Activated naive CD4-positive, alpha-beta T cell treated with anti-CD3 and anti-CD28 coated beads, Interleukin-2, amount 50 U/mL, for 24 hours (primary cell): Measurements from ENCODE around the gene OR5D18.
"Not testable (repeated sequence)": the region's sequence is repeated elsewhere in the genome, so short reads cannot be mapped to it uniquely, and the experiment has no call there.

Source experiments
- H3K27ac Mint-ChIP-seq: one replicate; pipeline ENCODE4 v1.8.0; 2021; ENCODE audit warnings: mild to moderate bottlenecking, mixed read lengths
- H3K27me3 Mint-ChIP-seq: one replicate; pipeline ENCODE4 v1.8.0; 2021; ENCODE audit warnings: mixed read lengths
- H3K36me3 Mint-ChIP-seq: one replicate; pipeline ENCODE4 v1.8.0; 2021; ENCODE audit warnings: mixed read lengths
- H3K4me1 Mint-ChIP-seq: one replicate; pipeline ENCODE4 v1.8.0; 2021; ENCODE audit warnings: mixed read lengths
- H3K4me3 Mint-ChIP-seq: one replicate; pipeline ENCODE4 v1.8.0; 2021; ENCODE audit warnings: mild to moderate bottlenecking, mixed read lengths
- H3K9me3 Mint-ChIP-seq: one replicate; pipeline ENCODE4 v1.8.0; 2021; ENCODE audit warnings: mixed read lengths

Gene OR5D18

DNA sequence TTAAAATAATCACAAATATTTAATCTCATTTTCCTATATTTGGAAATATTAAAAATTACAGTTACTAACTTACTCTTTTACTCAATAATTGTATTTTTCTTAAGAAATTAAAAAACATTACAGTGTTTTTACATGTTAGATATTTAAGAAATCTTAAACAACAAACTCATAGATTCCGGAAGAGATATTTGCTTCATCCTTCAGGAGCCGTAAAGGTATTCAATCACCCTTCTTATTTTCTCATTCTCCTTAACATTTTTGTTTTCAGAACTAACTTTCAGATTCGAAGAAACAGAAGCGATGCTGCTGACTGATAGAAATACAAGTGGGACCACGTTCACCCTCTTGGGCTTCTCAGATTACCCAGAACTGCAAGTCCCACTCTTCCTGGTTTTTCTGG is at the start of gene OR5D18:
OR5D18 (plus strand) TSS at position 301 of the 400 bp plus-strand sequence; CDS start at position 301, 0 bp downstream.
- peaks cover 20% of the 10 kb centered on the region for H3K9me3 Mint-ChIP-seq
- no peaks in the 10 kb centered on the region for H3K36me3 Mint-ChIP-seq
- no peaks in the 10 kb centered on the region for H3K4me1 Mint-ChIP-seq
- H3K4me3 Mint-ChIP-seq = no peak within 1 kb of the TSS
- no peak within 1 kb of the TSS for H3K27ac Mint-ChIP-seq
- no peaks in the 10 kb centered on the region for H3K27me3 Mint-ChIP-seq

DNA sequence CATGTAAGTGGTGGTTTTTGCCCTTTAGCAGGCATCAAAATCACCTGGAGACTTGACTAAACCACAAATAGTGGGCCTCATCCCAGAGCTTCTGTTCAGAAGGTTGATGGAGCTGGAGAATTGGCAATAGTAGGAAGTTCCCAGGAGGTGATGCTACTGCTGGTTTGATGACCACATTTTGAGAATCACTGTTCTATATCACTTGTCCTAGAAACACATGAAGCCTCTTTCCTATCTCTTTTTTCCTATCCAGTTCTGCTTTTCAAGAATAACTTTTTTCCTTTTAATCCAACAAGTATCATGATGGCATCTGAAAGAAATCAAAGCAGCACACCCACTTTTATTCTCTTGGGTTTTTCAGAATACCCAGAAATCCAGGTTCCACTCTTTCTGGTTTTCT is 46.3 kb upstream of the OR5D18 start, which contains the start of gene OR5D13:
OR5D13 (plus strand) TSS at position 301 of the 400 bp plus-strand sequence; CDS start at position 301, 0 bp downstream.
- H3K4me3 Mint-ChIP-seq = no peak within 1 kb of the TSS
- no peaks in the 10 kb centered on the region for H3K36me3 Mint-ChIP-seq
- H3K9me3 Mint-ChIP-seq = peaks cover 14% of the 10 kb centered on the region
- H3K27me3 Mint-ChIP-seq = no peaks in the 10 kb centered on the region
- H3K27ac Mint-ChIP-seq = no peak within 1 kb of the TSS
- H3K4me1 Mint-ChIP-seq = no peaks in the 10 kb centered on the region

GRCh38 chr11:55791606-55792005 is 27.8 kb upstream of the OR5D18 start:
- H3K27me3 Mint-ChIP-seq = no peaks in the 10 kb centered on the region

GRCh38 chr11:55793321-55793720 is 26.1 kb upstream of the OR5D18 start:
- no peak overlapping the region for H3K4me3 Mint-ChIP-seq
- no peak overlapping the region for H3K27ac Mint-ChIP-seq
- H3K36me3 Mint-ChIP-seq = no peaks in the 10 kb centered on the region
- no peaks in the 10 kb centered on the region for H3K4me1 Mint-ChIP-seq
- H3K27me3 Mint-ChIP-seq = no peaks in the 10 kb centered on the region
- H3K9me3 Mint-ChIP-seq = no peaks in the 10 kb centered on the region

More at GRCh38 chr11:55791606-55792005, 27.8 kb upstream of the OR5D18 start:
- Mint-ChIP-seq H3K4me3 (no peak overlapping the region), H3K36me3 (no peaks in the 10 kb centered on the region), H3K4me1 (no peaks in the 10 kb centered on the region), H3K9me3 (peaks cover 9% of the 10 kb centered on the region), H3K27ac (no peak overlapping the region)

DNA sequence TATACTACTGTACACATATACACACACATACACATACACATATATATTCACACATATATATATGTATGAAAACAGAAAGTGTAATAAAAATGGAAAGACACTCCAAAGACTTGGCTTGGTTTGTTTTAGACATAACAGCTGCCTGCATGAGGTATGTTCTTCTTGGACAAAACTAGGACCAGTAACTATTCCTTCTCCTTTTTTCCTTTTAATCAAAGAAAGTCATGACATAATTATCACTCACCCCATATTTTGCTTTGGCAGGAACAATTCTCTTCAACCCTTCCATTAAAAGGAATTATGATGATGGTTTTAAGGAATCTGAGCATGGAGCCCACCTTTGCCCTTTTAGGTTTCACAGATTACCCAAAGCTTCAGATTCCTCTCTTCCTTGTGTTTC is 24.2 kb upstream of the OR5D18 start, which contains the start of gene OR5D14:
OR5D14 (plus strand) TSS at position 301 of the 400 bp plus-strand sequence; CDS start at position 301, 0 bp downstream.
- no peaks in the 10 kb centered on the region for H3K4me1 Mint-ChIP-seq
- H3K9me3 Mint-ChIP-seq = peaks cover 4% of the 10 kb centered on the region
- H3K27ac Mint-ChIP-seq = no peak within 1 kb of the TSS
- H3K4me3 Mint-ChIP-seq = no peak within 1 kb of the TSS
- H3K36me3 Mint-ChIP-seq = no peaks in the 10 kb centered on the region
- no peaks in the 10 kb centered on the region for H3K27me3 Mint-ChIP-seq

GRCh38 chr11:55806248-55806647 is 13.2 kb upstream of the OR5D18 start:
- no peak overlapping the region for H3K27ac Mint-ChIP-seq
- no peak overlapping the region for H3K4me3 Mint-ChIP-seq
- no peaks in the 10 kb centered on the region for H3K4me1 Mint-ChIP-seq
- H3K27me3 Mint-ChIP-seq = no peaks in the 10 kb centered on the region
- H3K9me3 Mint-ChIP-seq = peaks cover 22% of the 10 kb centered on the region
- peaks cover 1% of the 10 kb centered on the region for H3K36me3 Mint-ChIP-seq

DNA sequence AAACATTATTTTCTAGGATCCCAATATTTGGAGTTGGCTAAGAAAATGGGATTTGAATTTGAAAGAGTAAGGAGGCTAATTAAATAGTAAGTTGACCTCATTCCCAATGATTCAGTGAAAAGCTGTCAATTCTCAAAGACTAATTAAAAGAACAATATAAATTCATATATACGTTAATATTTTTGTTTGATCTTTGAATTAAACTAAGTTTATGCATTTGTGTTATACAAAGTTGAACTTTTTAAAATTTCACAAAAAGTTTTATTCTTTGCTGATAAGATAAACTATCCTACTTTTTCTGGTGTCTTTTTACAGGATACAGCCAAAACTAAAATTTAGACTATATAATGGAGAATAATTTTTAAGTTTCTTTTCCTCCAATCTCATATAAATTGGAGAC is 8.4 kb upstream of the OR5D18 start, which contains the start of gene OR5L1:
OR5L1 (plus strand) TSS at position 301 of the 400 bp plus-strand sequence. CDS start 100 bp downstream, outside the sequence.
- H3K27me3 Mint-ChIP-seq = no peaks in the 10 kb centered on the region
- H3K36me3 Mint-ChIP-seq = no peaks in the 10 kb centered on the region
- H3K4me1 Mint-ChIP-seq = no peaks in the 10 kb centered on the region
- no peak within 1 kb of the TSS for H3K4me3 Mint-ChIP-seq
- peaks cover 21% of the 10 kb centered on the region for H3K9me3 Mint-ChIP-seq
- H3K27ac Mint-ChIP-seq = no peak within 1 kb of the TSS

DNA sequence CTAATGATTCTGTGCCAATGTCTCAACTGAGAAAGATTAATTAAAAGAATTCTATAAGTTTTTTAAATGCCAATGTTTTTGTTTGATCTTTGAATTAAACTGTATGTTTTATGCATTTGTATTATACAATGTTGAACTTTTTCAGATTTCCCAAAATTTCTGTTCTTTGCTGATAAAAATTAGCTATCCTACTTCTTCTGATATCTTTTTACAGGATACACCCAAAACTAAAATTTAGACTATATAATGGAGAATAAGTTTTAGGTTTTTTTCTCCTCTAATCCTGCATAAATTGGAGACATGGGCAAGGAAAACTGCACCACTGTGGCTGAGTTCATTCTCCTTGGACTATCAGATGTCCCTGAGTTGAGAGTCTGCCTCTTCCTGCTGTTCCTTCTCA is 7.5 kb downstream of the OR5D18 start, which contains the start of gene OR5L2:
OR5L2 (plus strand) TSS at position 301 of the 400 bp plus-strand sequence; CDS start at position 301, 0 bp downstream.
- Mint-ChIP-seq H3K4me1 (no peaks in the 10 kb centered on the region), H3K9me3 (peaks cover 4% of the 10 kb centered on the region), H3K27ac (no peak within 1 kb of the TSS)

GRCh38 chr11:55838452-55838851 is 19.0 kb downstream of the OR5D18 start, which contains the start of gene OR5D16:
TSS of gene OR5D16 (plus strand) at chr11:55838752. CDS start at chr11:55838752, 0 bp downstream.
- H3K36me3 Mint-ChIP-seq = no peaks in the 10 kb centered on the region
- H3K4me1 Mint-ChIP-seq = no peaks in the 10 kb centered on the region
- no peak within 1 kb of the TSS for H3K27ac Mint-ChIP-seq
- H3K4me3 Mint-ChIP-seq = no peak within 1 kb of the TSS
- no peaks in the 10 kb centered on the region for H3K27me3 Mint-ChIP-seq
- peaks cover 8% of the 10 kb centered on the region for H3K9me3 Mint-ChIP-seq

More for the DNA sequence above, 7.5 kb downstream of the OR5D18 start, which contains the start of gene OR5L2:
- Mint-ChIP-seq H3K36me3 (no peaks in the 10 kb centered on the region), H3K4me3 (no peak within 1 kb of the TSS), H3K27me3 (no peaks in the 10 kb centered on the region)

DNA sequence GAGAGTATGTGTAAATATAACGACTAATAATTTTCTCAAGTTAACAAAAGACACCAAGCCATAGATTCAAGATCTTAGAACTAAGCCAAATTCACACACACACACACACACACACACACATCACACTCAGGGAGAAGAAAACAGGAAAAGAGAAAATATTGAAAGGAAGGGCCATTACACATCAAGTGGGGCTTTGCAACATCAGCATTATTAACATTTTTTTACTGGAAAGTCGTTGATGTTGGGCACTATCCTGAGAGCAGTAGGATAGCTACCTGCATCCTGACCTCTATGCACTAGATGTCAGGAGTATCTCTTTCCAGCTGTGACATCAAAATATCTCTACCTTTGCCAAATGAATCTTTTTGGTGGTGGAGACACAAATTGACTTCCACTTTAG is 28.0 kb downstream of the OR5D18 start:
- H3K9me3 Mint-ChIP-seq = no peaks in the 10 kb centered on the region
- no peak overlapping the region for H3K4me3 Mint-ChIP-seq
- H3K36me3 Mint-ChIP-seq = no peaks in the 10 kb centered on the region
- H3K4me1 Mint-ChIP-seq = no peaks in the 10 kb centered on the region
- no peak overlapping the region for H3K27ac Mint-ChIP-seq
- no peaks in the 10 kb centered on the region for H3K27me3 Mint-ChIP-seq

GRCh38 chr11:55849037-55849436 is 29.6 kb downstream of the OR5D18 start:
- H3K27me3 Mint-ChIP-seq = no peaks in the 10 kb centered on the region
- peaks cover 9% of the 10 kb centered on the region for H3K9me3 Mint-ChIP-seq
- no peaks in the 10 kb centered on the region for H3K36me3 Mint-ChIP-seq
- no peaks in the 10 kb centered on the region for H3K4me1 Mint-ChIP-seq
- H3K4me3 Mint-ChIP-seq = no peak overlapping the region
- no peak overlapping the region for H3K27ac Mint-ChIP-seq

DNA sequence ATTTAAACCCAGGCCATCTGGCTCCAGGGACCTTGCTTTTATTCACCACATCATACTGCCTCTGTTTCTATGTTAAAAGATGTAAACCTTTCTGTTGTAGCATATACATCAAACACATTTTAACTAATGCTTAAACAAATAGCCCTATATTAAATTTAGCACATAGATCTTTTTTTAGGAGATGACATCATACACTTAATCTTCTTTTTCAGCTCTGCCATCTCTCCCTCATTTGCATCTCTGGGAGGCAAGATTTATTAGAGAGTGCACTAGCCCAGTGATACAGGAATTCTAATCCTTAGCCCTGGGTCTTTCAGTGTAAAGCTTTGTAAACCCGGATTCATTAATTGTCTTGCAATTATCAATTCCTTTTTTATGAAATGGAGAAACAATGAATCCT is 32.7 kb downstream of the OR5D18 start:
- H3K27ac Mint-ChIP-seq = no peak overlapping the region
- H3K36me3 Mint-ChIP-seq = no peaks in the 10 kb centered on the region
- no peaks in the 10 kb centered on the region for H3K27me3 Mint-ChIP-seq
- H3K4me3 Mint-ChIP-seq = no peak overlapping the region
- H3K4me1 Mint-ChIP-seq = no peaks in the 10 kb centered on the region
- peaks cover 14% of the 10 kb centered on the region for H3K9me3 Mint-ChIP-seq

DNA sequence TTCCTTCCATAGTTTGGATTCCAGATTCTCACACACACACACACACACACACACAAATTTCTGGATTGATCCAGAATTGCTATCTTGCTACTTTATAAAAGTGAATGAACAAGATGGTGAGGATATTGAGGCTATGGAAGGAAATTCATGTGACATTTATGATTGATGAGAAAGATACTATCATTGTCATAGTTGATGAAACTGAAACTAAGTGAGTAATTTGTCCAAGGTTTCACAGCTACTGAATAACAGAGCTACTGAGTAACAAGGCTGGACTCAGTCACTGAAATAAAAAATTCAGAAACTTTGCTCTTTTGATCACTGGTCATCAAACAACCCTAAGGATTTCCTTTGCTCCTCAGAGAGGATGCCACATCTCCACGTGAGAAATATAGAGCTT is 35.3 kb downstream of the OR5D18 start:
- Mint-ChIP-seq H3K36me3 (no peaks in the 10 kb centered on the region), H3K9me3 (peaks cover 14% of the 10 kb centered on the region), H3K4me1 (no peaks in the 10 kb centered on the region), H3K27me3 (no peaks in the 10 kb centered on the region), H3K4me3 (no peak overlapping the region), H3K27ac (no peak overlapping the region)

DNA sequence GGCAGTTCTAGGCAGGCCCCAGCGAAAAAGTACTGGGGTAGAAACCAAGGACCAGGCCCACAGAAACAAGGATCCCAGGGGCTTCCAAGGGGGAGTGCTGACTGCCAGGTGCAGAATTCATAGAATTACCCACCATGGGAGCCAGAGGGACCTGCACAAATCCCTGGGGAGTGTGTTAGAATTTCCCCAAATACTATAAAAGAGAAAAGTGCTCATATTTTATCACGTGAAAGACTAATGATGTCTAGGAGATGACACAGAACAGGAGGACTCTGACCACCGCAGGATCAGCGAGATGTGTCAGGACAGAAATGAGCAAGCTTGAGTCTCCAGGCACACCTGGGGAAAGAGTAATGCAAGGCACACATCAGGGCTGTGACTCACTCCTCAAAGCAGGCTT is 47.9 kb downstream of the OR5D18 start:
- not testable (repeated sequence) for H3K4me3 Mint-ChIP-seq, H3K27me3 Mint-ChIP-seq, H3K4me1 Mint-ChIP-seq, H3K27ac Mint-ChIP-seq, H3K36me3 Mint-ChIP-seq
- H3K9me3 Mint-ChIP-seq = peaks cover 17% of the 10 kb centered on the region
